ENCODE data around the gene YRDC. TPM values are rescaled to one million over a fixed set of nuclear protein-coding genes. Genes with fewer than 3 reads are reported as not detected.

The YRDC gene
- polyA plus RNA-seq, 1 of the 3 experiments (the other 2 are of a cell fraction) = 34.2 TPM

DNA sequence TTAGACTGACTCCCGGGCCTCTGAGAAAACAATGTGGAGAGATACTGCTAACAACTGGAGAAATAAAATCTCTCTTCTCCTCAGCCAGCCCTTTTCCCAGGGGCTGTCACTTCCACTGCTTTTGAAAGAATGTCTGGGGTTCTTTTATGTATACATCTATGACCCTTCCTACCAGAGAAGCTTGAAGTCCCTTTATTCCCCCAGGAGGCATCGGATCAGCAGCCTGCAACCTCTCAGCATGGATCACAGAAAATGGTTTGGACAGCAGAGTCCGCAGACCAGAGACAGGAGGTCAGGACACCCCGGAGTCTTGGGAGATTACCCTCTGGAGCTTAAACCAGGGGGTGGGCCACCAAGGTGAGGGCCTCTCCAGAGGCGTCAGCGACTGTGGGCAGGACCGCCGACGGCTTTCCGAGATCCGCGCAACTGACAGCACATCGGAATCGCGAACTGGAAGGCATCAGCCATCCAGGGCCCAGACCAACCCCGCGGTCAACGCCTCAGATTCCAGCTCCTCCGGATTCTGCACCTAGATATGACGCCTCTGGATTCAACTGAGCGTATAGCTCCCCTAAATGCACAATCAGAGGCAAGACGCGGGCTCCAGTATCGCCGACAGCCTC lies 44.1 kb downstream of the YRDC start:
- 3% methylated on average over 6 of the region's 25 CpGs for WGBS (ENCODE audit: low lambda C conversion rate)
- Histone ChIP-seq H3F3A (replicated peaks; ENCODE audit: insufficient read depth) (no peaks in the 10 kb centered on the region), H2AFZ (ENCODE audit: low read depth) (no peak overlapping the region), H3K36me3 (replicated peaks in 1 of 2; ENCODE audit: control insufficient read depth in 1 of 2, insufficient read depth in 2 of 2, low read length in 1 of 2) (no peaks in the 10 kb centered on the region), H3K9me2 (no peaks in the 10 kb centered on the region), H3K4me3 (ENCODE audit: low read depth in 2 of 2, low read length in 1 of 2) (peak overlapping the region in 1 of 2 experiments; percentile 42; a peak in 1 of 4 replicates), H4K20me1 (ENCODE audit: insufficient read depth) (0 out of 2 replicates have a peak, but pooled peaks cover 3% of the 10 kb centered on the region), H3K9me3 (no peaks in the 10 kb centered on the region), H3K9ac (no peak overlapping the region), H3K4me1 (ENCODE audit: control insufficient read depth in 1 of 2, insufficient read depth in 2 of 2, low read depth in 1 of 2, low read length in 1 of 2) (peaks cover 0 to 13% of the 10 kb centered on the region in 2 experiments; a peak in 1 of 4 replicates), H3K27me3 (ENCODE audit: insufficient read depth) (peaks cover 40% of the 10 kb centered on the region), H3K27ac (ENCODE audit: low read depth in 2 of 2, low read length in 1 of 2) (no peak overlapping the region), H3K79me2 (ENCODE audit: insufficient read depth) (no peaks in the 10 kb centered on the region), H3K4me2 (no peak overlapping the region)
- DNase-seq = no peak
- ChIA-PET CTCF (interaction anchor here (0.7 to 2.4 kb wide), 6 partner anchors 14 to 162 kb away, joined by 3 to 9 read pairs (median 4); a partner anchor contains a TSS), POLR2A (interaction anchor here (0.8 kb wide), 1 partner anchor 31 kb away, joined by 3 read pairs; no protein-coding TSS in a partner anchor)
- TF ChIP-seq, protein P1, sequence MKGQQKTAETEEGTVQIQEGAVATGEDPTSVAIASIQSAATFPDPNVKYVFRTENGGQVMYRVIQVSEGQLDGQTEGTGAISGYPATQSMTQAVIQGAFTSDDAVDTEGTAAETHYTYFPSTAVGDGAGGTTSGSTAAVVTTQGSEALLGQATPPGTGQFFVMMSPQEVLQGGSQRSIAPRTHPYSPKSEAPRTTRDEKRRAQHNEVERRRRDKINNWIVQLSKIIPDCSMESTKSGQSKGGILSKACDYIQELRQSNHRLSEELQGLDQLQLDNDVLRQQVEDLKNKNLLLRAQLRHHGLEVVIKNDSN (IDR thresholded peaks at IDR 0.05; ENCODE audit: borderline replicate concordance, low read depth) = no peak
- TF ChIP-seq, protein P2, sequence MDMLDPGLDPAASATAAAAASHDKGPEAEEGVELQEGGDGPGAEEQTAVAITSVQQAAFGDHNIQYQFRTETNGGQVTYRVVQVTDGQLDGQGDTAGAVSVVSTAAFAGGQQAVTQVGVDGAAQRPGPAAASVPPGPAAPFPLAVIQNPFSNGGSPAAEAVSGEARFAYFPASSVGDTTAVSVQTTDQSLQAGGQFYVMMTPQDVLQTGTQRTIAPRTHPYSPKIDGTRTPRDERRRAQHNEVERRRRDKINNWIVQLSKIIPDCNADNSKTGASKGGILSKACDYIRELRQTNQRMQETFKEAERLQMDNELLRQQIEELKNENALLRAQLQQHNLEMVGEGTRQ (IDR thresholded peaks at IDR 0.05; ENCODE audit: borderline replicate concordance, low read depth, low read length) = no peak
- TF ChIP-seq RCOR1 (IDR thresholded peaks at IDR 0.05; ENCODE audit: low read length) = no peak
- TF ChIP-seq RAD21 (IDR thresholded peaks at IDR 0.05; ENCODE audit: low read length) = no peak

DNA sequence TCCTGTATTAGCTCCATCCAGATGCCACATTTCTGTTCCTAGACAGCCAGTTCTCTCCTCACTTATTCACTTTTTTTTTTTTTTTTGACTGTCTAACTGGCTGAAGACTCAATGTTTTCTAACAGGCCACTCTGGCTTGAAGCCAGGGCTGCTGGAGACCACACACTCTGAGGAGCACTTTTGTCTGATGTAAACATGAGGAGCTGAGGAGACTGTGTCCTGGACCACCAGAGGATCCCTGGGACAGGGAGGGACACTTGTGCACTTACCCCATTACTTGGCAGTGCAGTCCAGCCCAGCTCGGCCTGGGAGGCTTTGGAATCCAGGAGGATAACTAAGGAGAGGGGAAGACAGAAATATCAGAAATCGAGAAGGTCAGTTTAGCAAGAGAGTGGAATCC lies 45.5 kb downstream of the YRDC start:
- Histone ChIP-seq H3K9ac (no peak overlapping the region), H2AFZ (ENCODE audit: low read depth) (no peak overlapping the region), H3K27me3 (ENCODE audit: insufficient read depth) (peaks cover 38% of the 10 kb centered on the region), H3K27ac (ENCODE audit: low read depth in 2 of 2, low read length in 1 of 2) (no peak overlapping the region), H3K4me2 (no peak overlapping the region), H3K79me2 (ENCODE audit: insufficient read depth) (no peaks in the 10 kb centered on the region), H3K9me2 (no peaks in the 10 kb centered on the region), H3K9me3 (no peaks in the 10 kb centered on the region), H3F3A (replicated peaks; ENCODE audit: insufficient read depth) (no peaks in the 10 kb centered on the region), H4K20me1 (ENCODE audit: insufficient read depth) (0 out of 2 replicates have a peak, but pooled peaks cover 3% of the 10 kb centered on the region), H3K4me3 (ENCODE audit: low read depth in 2 of 2, low read length in 1 of 2) (no peak overlapping the region), H3K36me3 (replicated peaks in 1 of 2; ENCODE audit: control insufficient read depth in 1 of 2, insufficient read depth in 2 of 2, low read length in 1 of 2) (no peaks in the 10 kb centered on the region), H3K4me1 (ENCODE audit: control insufficient read depth in 1 of 2, insufficient read depth in 2 of 2, low read depth in 1 of 2, low read length in 1 of 2) (peaks cover 0 to 13% of the 10 kb centered on the region in 2 experiments; a peak in 1 of 4 replicates)
- POLR2A ChIA-PET = no interaction called here
- WGBS (ENCODE audit: low lambda C conversion rate) = 9% methylated on average over 2 of the region's 2 CpGs
- TF ChIP-seq FOXJ3 (CRISPR knock-in tag; IDR thresholded peaks at IDR 0.05) (no peak), TEAD4 (IDR thresholded peaks at IDR 0.05; ENCODE audit: borderline replicate concordance, insufficient read depth) (no peak), YY1 (IDR thresholded peaks at IDR 0.05; ENCODE audit: low read depth) (no peak)
- TF ChIP-seq, protein P3, sequence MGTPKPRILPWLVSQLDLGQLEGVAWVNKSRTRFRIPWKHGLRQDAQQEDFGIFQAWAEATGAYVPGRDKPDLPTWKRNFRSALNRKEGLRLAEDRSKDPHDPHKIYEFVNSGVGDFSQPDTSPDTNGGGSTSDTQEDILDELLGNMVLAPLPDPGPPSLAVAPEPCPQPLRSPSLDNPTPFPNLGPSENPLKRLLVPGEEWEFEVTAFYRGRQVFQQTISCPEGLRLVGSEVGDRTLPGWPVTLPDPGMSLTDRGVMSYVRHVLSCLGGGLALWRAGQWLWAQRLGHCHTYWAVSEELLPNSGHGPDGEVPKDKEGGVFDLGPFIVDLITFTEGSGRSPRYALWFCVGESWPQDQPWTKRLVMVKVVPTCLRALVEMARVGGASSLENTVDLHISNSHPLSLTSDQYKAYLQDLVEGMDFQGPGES (IDR thresholded peaks at IDR 0.05; ENCODE audit: low read depth, low read length) = no peak
- TF ChIP-seq, protein P4, sequence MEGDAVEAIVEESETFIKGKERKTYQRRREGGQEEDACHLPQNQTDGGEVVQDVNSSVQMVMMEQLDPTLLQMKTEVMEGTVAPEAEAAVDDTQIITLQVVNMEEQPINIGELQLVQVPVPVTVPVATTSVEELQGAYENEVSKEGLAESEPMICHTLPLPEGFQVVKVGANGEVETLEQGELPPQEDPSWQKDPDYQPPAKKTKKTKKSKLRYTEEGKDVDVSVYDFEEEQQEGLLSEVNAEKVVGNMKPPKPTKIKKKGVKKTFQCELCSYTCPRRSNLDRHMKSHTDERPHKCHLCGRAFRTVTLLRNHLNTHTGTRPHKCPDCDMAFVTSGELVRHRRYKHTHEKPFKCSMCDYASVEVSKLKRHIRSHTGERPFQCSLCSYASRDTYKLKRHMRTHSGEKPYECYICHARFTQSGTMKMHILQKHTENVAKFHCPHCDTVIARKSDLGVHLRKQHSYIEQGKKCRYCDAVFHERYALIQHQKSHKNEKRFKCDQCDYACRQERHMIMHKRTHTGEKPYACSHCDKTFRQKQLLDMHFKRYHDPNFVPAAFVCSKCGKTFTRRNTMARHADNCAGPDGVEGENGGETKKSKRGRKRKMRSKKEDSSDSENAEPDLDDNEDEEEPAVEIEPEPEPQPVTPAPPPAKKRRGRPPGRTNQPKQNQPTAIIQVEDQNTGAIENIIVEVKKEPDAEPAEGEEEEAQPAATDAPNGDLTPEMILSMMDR (IDR thresholded peaks at IDR 0.05) = no peak
- no peak for DNase-seq
- CTCF ChIA-PET = interaction anchor here (0.5 to 1.5 kb wide), 3 partner anchors 12 to 1381 kb away, joined by 3 to 5 read pairs (median 5); no protein-coding TSS in a partner anchor

Data from SK-N-SH (cell line).